HEK293 (cell line): ENCODE data around the gene UBE2C.

Source experiments
- CTCF ChIA-PET: fragments of 350-600 bp; formaldehyde crosslinking; extraction: SDS; loops from one replicate; lab custom pipeline; 2021; ENCODE audit warnings: antibody characterized with exemption; lab: Yijun Ruan, JAX
- POLR2A ChIA-PET: fragments of 300-600 bp; formaldehyde crosslinking; extraction: SDS; loops from one replicate; lab custom pipeline; 2020; ENCODE audit warnings: antibody characterized with exemption, inconsistent platforms; lab: Yijun Ruan, JAX
- H3K27ac ChIP-seq: fragments of 200-500 bp; sonication (Bioruptor generic); 2 replicates; pipeline ENCODE4 v1.5.1; 2014; ENCODE audit warnings: low read depth, low read length, control low read depth, inconsistent platforms; ENCODE audit errors: extremely low read depth
- H3K36me3 ChIP-seq, 2 experiments: fragments of 200-500 bp in 1 of 2; sonication (Bioruptor generic) in 1 of 2; 1 replicate in 1 of 2; 2 replicates in 1 of 2; pipeline ENCODE4 v1.5.1; 2014 to 2017; ENCODE audit warnings: inconsistent platforms in 2 of 2, low read length in 2 of 2; ENCODE audit not compliant: control insufficient read depth in 2 of 2, insufficient read depth in 1 of 2
- H3K4me1 ChIP-seq: fragments of 200-500 bp; sonication (Bioruptor generic); 2 replicates; pipeline ENCODE4 v1.5.1; 2014; ENCODE audit warnings: mild to moderate bottlenecking, low read length, inconsistent platforms; ENCODE audit not compliant: control insufficient read depth, insufficient read depth
- H3K4me3 ChIP-seq: 2 replicates; pipeline ENCODE4 v1.5.1; 2011; ENCODE audit warnings: low read depth, mild to moderate bottlenecking, control low read depth, low read length, moderate library complexity
- H3K9me3 ChIP-seq: fragments of 200-500 bp; sonication (Bioruptor generic); 2 replicates; pipeline ENCODE4 v1.5.1; 2014; ENCODE audit warnings: low read depth, low read length, inconsistent platforms; ENCODE audit not compliant: control insufficient read depth, insufficient read depth
- BCL6B ChIP-seq: fragments of 450-650 bp; formaldehyde crosslinking; IDR thresholded peaks from 2 replicates; pipeline ENCODE4 v1.5.1; 2017; ENCODE audit warnings: missing biosample characterization, missing genetic modification characterization
- EGR2 ChIP-seq: fragments of 450-650 bp; formaldehyde crosslinking; IDR thresholded peaks from 2 replicates; pipeline ENCODE4 v1.5.1; 2016; ENCODE audit warnings: low read depth, missing biosample characterization, missing genetic modification characterization
- GLIS1 ChIP-seq: fragments of 450-650 bp; formaldehyde crosslinking; IDR thresholded peaks from 2 replicates; pipeline ENCODE4 v1.5.1; 2016; ENCODE audit warnings: missing biosample characterization, missing genetic modification characterization
- INSM2 ChIP-seq: fragments of 450-650 bp; formaldehyde crosslinking; IDR thresholded peaks from 2 replicates; pipeline ENCODE4 v1.5.1; 2016; ENCODE audit warnings: missing biosample characterization, missing genetic modification characterization
- KLF17 ChIP-seq: fragments of 450-650 bp; formaldehyde crosslinking; IDR thresholded peaks from 2 replicates; pipeline ENCODE4 v1.5.1; 2016; ENCODE audit warnings: missing biosample characterization, missing genetic modification characterization
- PBX3 ChIP-seq: sonication (generic); formaldehyde crosslinking; IDR thresholded peaks from 2 replicates; pipeline ENCODE4 v1.8.1; 2022; ENCODE audit warnings: mild to moderate bottlenecking, moderate library complexity, missing genetic modification reagents
- PRDM1 ChIP-seq: fragments of 450-650 bp; formaldehyde crosslinking; IDR thresholded peaks from 2 replicates; pipeline ENCODE4; 2016; ENCODE audit warnings: missing biosample characterization, missing genetic modification characterization
- SCRT1 ChIP-seq: fragments of 450-650 bp; formaldehyde crosslinking; IDR thresholded peaks from 2 replicates; pipeline ENCODE4 v1.5.1; 2016; ENCODE audit warnings: missing biosample characterization, missing genetic modification characterization, borderline replicate concordance
- SP2 ChIP-seq: fragments of 450-650 bp; formaldehyde crosslinking; IDR thresholded peaks from 2 replicates; pipeline ENCODE4 v1.5.1; 2016; ENCODE audit warnings: missing biosample characterization, missing genetic modification characterization
- SP7 ChIP-seq: fragments of 450-650 bp; formaldehyde crosslinking; IDR thresholded peaks from 2 replicates; pipeline ENCODE4 v1.5.1; 2016; ENCODE audit warnings: missing biosample characterization, missing genetic modification characterization
- ZBTB17 ChIP-seq: fragments of 450-650 bp; formaldehyde crosslinking; IDR thresholded peaks from 2 replicates; pipeline ENCODE4 v1.5.1; 2016; ENCODE audit warnings: missing biosample characterization, missing genetic modification characterization
- ZBTB20 ChIP-seq: fragments of 450-650 bp; formaldehyde crosslinking; IDR thresholded peaks from 2 replicates; pipeline ENCODE4 v1.5.1; 2016; ENCODE audit warnings: missing biosample characterization, missing genetic modification characterization
- ZNF223 ChIP-seq: fragments of 450-650 bp; formaldehyde crosslinking; IDR thresholded peaks from 2 replicates; pipeline ENCODE4 v1.5.1; 2016; ENCODE audit warnings: missing biosample characterization, missing genetic modification characterization
- ZNF335 ChIP-seq: fragments of 450-650 bp; formaldehyde crosslinking; conservative IDR thresholded peaks from 2 replicates; pipeline ENCODE4 v1.5.1; 2016; ENCODE audit warnings: missing biosample characterization, missing genetic modification characterization
- ZNF366 ChIP-seq: fragments of 450-650 bp; formaldehyde crosslinking; conservative IDR thresholded peaks from 2 replicates; pipeline ENCODE4 v1.5.1; 2016; ENCODE audit warnings: missing biosample characterization, missing genetic modification characterization
- ZNF449 ChIP-seq: fragments of 450-650 bp; formaldehyde crosslinking; IDR thresholded peaks from 2 replicates; pipeline ENCODE4 v1.5.1; 2017; ENCODE audit warnings: missing biosample characterization, mild to moderate bottlenecking, missing genetic modification characterization, moderate library complexity
- ZNF473 ChIP-seq: fragments of 450-650 bp; formaldehyde crosslinking; IDR thresholded peaks from 2 replicates; pipeline ENCODE4 v1.5.1; 2017; ENCODE audit warnings: missing biosample characterization, missing genetic modification characterization
- ZNF600 ChIP-seq: fragments of 450-650 bp; formaldehyde crosslinking; IDR thresholded peaks from 2 replicates; pipeline ENCODE4 v1.5.1; 2016; ENCODE audit warnings: missing biosample characterization, missing genetic modification characterization
- ZNF610 ChIP-seq: fragments of 450-650 bp; formaldehyde crosslinking; IDR thresholded peaks from 2 replicates; pipeline ENCODE4 v1.5.1; 2016; ENCODE audit warnings: missing biosample characterization, missing genetic modification characterization, borderline replicate concordance
- ZNF629 ChIP-seq: fragments of 450-650 bp; formaldehyde crosslinking; IDR thresholded peaks from 2 replicates; pipeline ENCODE4 v1.5.1; 2017; ENCODE audit warnings: missing biosample characterization, missing genetic modification characterization
- ZNF76 ChIP-seq: fragments of 450-650 bp; formaldehyde crosslinking; IDR thresholded peaks from 2 replicates; pipeline ENCODE4; 2016; ENCODE audit warnings: low read depth, missing biosample characterization, missing genetic modification characterization, borderline replicate concordance
- ZNF792 ChIP-seq: fragments of 450-650 bp; formaldehyde crosslinking; IDR thresholded peaks from 2 replicates; pipeline ENCODE4 v1.5.1; 2016; ENCODE audit warnings: missing biosample characterization, missing genetic modification characterization
- ZSCAN30 ChIP-seq: fragments of 450-650 bp; IDR thresholded peaks from 2 replicates; pipeline ENCODE4 v1.5.1; 2018; ENCODE audit warnings: missing biosample characterization, mild to moderate bottlenecking, missing genetic modification characterization, moderate library complexity
- TF ChIP-seq, protein P1 (sequence below): fragments of 450-650 bp; formaldehyde crosslinking; IDR thresholded peaks from 2 replicates; pipeline ENCODE4 v1.5.1; 2016; ENCODE audit warnings: missing biosample characterization, missing genetic modification characterization, low read depth

Gene UBE2C

GRCh38 chr20:45832619-45833018 lies 20.2 kb downstream of the UBE2C start:
- TF ChIP-seq GLIS1 (tag by site-specific recombination) (peak; percentile 80), PRDM1 (tag by site-specific recombination) (no peak)
- TF ChIP-seq, all 188 proteins: peak for 1
- POLR2A ChIA-PET: interaction anchor here (1.2 to 1.4 kb wide), 2 partner anchors 48 to 73 kb away, joined by 3 to 4 read pairs; partner anchors contain the start of gene ZSWIM1
- CTCF ChIA-PET: interaction anchor here (0.6 to 1.0 kb wide), 3 partner anchors 8 to 105 kb away, joined by 4 to 5 read pairs (median 4); no protein-coding TSS in a partner anchor
- no peaks in the 10 kb centered on the region for H3K9me3 ChIP-seq
- H3K36me3 ChIP-seq: peaks cover 0 to 8% of the 10 kb centered on the region in 2 experiments; a peak in 1 of 3 replicates
- no peak overlapping the region for H3K27ac ChIP-seq
- H3K4me1 ChIP-seq: no peaks in the 10 kb centered on the region; the same call in 1 of the 2 replicates
- no peak overlapping the region for H3K4me3 ChIP-seq

- no peaks in the 10 kb centered on the region for H3K9me3 ChIP-seq
- H3K36me3 ChIP-seq: peaks cover 0 to 8% of the 10 kb centered on the region in 2 experiments; a peak in 1 of 3 replicates
- POLR2A ChIA-PET: interaction anchor here (0.8 to 1.5 kb wide), 6 partner anchors 14 to 138 kb away, joined by 3 to 4 read pairs (median 3); partner anchors contain the start of genes ACOT8 and ZSWIM1
- H3K27ac ChIP-seq: peak within 1 kb of the TSS; percentile 46
- CTCF ChIA-PET: interaction anchor here (0.6 to 2.0 kb wide), 4 partner anchors 9 to 104 kb away, joined by 4 to 8 read pairs (median 4); no protein-coding TSS in a partner anchor
- no peaks in the 10 kb centered on the region; the same call in 1 of the 2 replicates for H3K4me1 ChIP-seq
- peak within 1 kb of the TSS; percentile 48 for H3K4me3 ChIP-seq
- TF ChIP-seq ZNF335 (tag by site-specific recombination) (peak; percentile 90), BCL6B (no peak), ZNF610 (peak; percentile 43; the same call in 1 of the 2 replicates), ZSCAN30 (0 out of 2 replicates have a peak, but pooled peaks have one; percentile 35), ZBTB17 (tag by site-specific recombination) (peak; percentile 65), PBX3 (CRISPR knock-in tag) (no peak), KLF17 (tag by site-specific recombination) (peak; percentile 55; the same call in 1 of the 2 replicates), SP7 (0 out of 2 replicates have a peak, but pooled peaks have one; percentile 16), ZNF473 (no peak), ZNF792 (tag by site-specific recombination) (no peak), ZNF76 (peak; percentile 47; the same call in 1 of the 2 replicates), ZNF629 (tag by site-specific recombination) (peak; percentile 59), INSM2 (tag by site-specific recombination) (no peak), ZNF449 (tag by site-specific recombination) (peak; percentile 13; the same call in 1 of the 2 replicates), ZNF223 (tag by site-specific recombination) (no peak), ZNF600 (tag by site-specific recombination) (peak; percentile 84), SCRT1 (tag by site-specific recombination) (no peak), EGR2 (peak; percentile 90), ZBTB20 (tag by site-specific recombination) (peak; percentile 76; the same call in 1 of the 2 replicates), SP2 (tag by site-specific recombination) (peak; percentile 78), ZNF366 (tag by site-specific recombination) (peak; percentile 64)
- TF ChIP-seq, protein P1, sequence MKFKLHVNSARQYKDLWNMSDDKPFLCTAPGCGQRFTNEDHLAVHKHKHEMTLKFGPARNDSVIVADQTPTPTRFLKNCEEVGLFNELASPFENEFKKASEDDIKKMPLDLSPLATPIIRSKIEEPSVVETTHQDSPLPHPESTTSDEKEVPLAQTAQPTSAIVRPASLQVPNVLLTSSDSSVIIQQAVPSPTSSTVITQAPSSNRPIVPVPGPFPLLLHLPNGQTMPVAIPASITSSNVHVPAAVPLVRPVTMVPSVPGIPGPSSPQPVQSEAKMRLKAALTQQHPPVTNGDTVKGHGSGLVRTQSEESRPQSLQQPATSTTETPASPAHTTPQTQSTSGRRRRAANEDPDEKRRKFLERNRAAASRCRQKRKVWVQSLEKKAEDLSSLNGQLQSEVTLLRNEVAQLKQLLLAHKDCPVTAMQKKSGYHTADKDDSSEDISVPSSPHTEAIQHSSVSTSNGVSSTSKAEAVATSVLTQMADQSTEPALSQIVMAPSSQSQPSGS (tag by site-specific recombination): peak; percentile 81
Measured at GRCh38 chr20:45833030-45833882, 20.8 kb downstream of the UBE2C start, which contains the start of gene SNX21. SNX21 (plus strand) TSS chr20:45833799; CDS start chr20:45833920, 121 bp downstream.
